T-helper 1 cell treated with Interleukin-12 subunit alpha and Interleukin-12 subunit beta and Interleukin-4 antibody, amounts not matched to agents 30 ng/mL and 1 ng/mL, for 36 hours (primary cell): ENCODE measurements around the gene FMOD. TPM values are rescaled to one million over a fixed set of nuclear protein-coding genes. Genes with fewer than 3 reads are reported as not detected.

ENCODE experiments used
- intact Hi-C: fragments of 100-400 bp; cut with micrococcal nuclease; formaldehyde crosslinking; loops from one replicate; pipeline ENCODE4 v1.15.1; 2024
- total RNA-seq: library from RNA; stranded (reverse); gene quantifications from 2 replicates; pipeline ENCODE4 v1.2.3, GENCODE V29; 2022

FMOD gene
- total RNA-seq, 1 donor from 2014 or later = 0.15 TPM

DNA sequence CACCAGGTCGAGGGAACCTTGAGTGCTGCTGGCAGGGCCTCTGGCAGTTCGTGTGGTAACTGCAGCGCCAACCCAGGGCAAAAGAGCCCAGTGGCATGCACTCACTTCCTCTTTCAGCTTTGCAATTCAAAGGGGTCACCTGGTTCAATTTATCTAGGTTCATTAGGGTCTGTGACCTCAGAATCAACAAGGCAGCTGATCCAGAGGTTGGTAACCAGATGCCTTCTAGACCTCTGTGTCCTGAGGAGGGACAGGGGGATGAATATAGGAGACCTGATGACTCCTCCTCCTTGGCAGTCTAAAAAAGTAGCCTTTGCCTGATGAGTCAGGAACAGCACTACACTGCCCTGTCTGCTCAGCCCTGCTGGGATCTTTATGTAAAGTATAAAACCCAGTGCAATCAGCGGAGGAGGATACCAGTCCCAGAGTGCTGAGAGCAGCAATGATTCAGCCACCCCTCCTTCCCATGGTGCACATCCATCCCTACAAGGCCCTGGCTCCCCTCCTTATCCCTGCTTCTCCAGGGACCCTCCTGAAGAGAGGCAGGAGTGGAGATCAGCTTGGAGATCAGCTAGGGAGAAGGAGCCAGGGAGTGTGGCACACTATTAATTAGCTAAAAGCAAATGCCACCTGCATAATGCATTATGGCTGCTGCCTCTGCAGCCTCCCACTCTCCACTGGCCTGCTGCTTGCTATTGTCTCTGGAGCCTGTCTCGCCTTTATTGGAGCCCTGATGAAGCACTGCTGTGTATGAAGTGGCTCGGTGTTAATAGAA is 11.2 kb upstream of the FMOD start:
- intact Hi-C loops = no loop called here

DNA sequence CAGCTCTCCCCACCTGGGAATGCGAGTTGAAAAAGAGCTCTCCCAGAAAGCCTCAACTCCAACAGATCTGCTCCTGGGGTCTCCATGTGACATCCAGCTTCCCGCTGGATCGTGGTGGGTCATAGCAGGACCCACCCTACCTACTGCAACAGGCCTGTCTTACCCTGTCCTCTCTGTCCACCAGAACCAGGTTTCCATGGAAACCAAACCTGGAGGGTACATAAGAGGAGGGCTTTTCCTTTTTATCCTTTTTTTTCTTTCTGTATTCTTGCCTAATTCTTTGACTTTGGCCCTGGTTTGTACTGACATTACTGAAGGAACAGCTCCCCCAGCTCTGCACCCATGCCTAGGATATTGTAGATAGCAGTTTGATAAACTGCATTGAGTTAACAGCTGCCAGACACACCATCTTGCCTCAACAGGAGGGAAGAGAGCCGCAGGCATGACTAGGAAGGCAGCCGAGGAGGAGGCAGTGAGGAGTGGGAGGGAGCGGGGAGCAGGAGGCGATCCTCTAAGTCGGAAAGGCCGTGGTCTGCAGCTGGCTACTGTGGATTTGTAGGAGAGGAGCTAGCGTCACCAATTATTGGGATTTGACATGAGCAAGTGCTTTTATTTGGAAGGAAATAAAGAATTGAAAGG is 9.7 kb upstream of the FMOD start:
- intact Hi-C loops = no loop called here

GRCh38 chr1:203359010-203359571 is 8.2 kb upstream of the FMOD start:
- intact Hi-C loops = no loop called here

DNA sequence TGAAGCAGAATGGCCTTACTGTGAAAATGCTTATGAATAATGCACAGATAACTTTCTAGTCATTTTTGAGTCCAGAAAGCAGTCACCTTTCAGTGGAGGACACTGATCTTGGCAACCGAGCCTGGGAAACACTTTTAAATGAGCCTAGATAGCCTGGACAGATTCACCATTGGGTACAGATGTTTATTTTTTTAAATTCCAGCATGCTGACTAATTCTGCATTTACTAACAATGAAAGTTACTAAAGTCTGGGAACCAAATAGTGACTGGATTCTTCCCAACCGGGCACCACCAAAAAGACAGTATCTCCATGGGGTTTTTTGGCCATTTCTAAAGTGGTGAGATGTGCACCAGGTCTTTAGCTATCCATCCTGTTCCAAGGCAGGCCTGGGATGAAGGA is 3.3 kb upstream of the FMOD start:
- intact Hi-C loops = loop anchor here (5.0 kb wide), 1 partner anchor 157 kb away; no protein-coding TSS in a partner anchor

GRCh38 chr1:203353486-203353885 is 2.6 kb upstream of the FMOD start:
- intact Hi-C loops = loop anchor here (5.0 kb wide), 1 partner anchor 156 kb away; no protein-coding TSS in a partner anchor

DNA sequence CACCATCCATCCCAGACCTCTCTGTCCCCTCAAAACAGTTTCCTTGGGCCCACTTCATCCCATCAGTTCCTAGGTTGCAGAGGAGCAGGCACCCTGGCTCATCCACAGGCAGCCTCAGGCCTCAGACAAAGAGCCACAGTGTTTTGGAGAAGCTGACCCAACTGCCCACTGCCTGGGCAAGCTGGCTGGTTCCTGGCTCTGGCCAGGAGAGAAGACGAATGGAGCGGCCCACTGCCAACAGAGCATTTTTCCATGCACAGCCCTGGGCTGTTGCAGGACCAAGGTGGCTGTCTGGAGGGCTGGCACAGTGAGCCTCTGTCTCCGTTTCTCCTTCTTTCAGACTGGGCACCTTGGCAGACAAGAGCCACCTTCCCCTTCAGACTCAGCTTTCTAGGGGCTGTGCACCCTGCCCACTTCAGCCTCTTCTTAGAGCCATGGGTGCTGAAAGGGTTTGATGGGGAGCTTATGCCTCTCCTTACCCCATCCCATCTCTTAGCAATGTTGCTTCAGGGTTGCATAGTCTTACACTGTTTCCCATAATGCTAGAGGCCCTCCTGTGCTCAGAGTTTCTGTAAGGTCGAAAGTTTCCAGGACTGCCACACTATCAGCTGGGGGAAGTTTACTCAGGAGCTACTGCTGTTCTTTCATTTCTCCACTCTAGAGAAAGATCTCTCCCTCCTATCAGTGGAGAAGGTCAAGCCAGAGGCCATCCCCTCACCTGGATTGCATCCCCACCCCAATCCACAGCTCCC is 973 bp downstream of the FMOD start:
- intact Hi-C loops = loop anchor here (5.0 kb wide), 1 partner anchor 153 kb away; no protein-coding TSS in a partner anchor

- intact Hi-C loops = no loop called here
Measured at GRCh38 chr1:203349166-203349565, 1.8 kb downstream of the FMOD start.

GRCh38 chr1:203346769-203347102 is 4.2 kb downstream of the FMOD start:
- intact Hi-C loops = no loop called here

GRCh38 chr1:203346060-203346768 is 4.7 kb downstream of the FMOD start:
- intact Hi-C loops = no loop called here

GRCh38 chr1:203343956-203344754 is 6.8 kb downstream of the FMOD start:
- intact Hi-C loops = loop anchor here (5.0 kb wide), 1 partner anchor 307 kb away; no protein-coding TSS in a partner anchor

- intact Hi-C loops = loop anchor here (5.0 kb wide), 1 partner anchor 305 kb away; no protein-coding TSS in a partner anchor
Measured at GRCh38 chr1:203342192-203342940, 8.6 kb downstream of the FMOD start.

GRCh38 chr1:203340112-203340790 is 10.7 kb downstream of the FMOD start:
- intact Hi-C loops = loop anchor here (1.0 to 5.0 kb wide), 4 partner anchors 73 to 362 kb away; no protein-coding TSS in a partner anchor

DNA sequence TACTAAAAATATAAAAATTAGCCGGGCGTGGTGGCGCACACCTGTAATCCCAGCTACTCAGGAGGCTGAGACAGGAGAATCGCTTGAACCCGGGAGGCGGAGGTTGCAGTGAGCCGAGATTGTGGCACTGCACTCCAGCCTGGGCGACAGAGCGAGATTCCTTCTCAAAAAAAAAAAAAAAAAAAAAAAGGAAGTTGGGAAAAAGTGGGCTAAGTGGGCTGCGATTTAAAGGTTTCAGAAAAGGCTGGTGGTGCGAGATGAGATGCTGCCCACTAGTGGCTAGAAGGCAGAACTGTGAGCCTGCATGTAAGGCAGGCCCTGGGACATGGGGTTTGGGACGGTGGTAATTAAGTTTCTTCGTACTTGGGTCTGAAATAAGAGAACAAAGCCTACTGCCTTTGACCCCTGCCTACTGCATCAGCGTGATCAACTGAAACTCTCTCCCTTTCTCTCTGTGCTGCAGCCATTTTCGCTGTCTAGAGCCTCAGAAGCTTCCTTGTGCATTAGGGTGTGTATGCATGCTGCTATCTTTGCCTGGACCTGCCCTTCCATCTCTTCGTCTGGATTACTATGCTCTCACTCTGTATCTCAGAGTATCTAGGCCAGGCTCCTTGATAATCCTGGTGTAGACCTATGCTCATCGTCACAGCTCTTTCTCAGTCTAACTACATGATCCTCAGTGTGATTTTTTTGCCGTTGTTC is 12.4 kb downstream of the FMOD start:
- intact Hi-C loops = loop anchor here (1.0 kb wide), 4 partner anchors 10 to 65 kb away; no protein-coding TSS in a partner anchor

- intact Hi-C loops = no loop called here
Measured at GRCh38 chr1:203336097-203336496, 14.8 kb downstream of the FMOD start.

- intact Hi-C loops = no loop called here
Measured at GRCh38 chr1:203335503-203335902, 15.4 kb downstream of the FMOD start.

DNA sequence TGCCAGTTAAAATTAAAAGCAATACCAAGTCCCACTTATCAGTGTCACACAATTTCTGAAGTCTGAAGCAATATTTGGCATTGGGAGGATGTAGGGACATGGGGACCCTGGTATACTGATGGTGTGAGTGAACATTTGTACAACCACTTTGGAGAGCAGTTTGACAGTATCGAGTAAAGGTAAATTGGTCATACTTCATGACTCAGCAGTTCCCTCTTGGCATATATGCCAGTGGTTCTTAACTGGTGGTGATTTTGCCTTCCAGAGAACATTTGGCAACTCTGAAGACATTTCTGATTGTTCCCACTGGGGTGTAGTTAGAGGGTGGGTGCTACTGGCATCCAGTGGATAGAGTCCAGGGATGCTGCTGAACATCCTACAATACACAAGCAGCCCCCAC is 19.7 kb downstream of the FMOD start:
- intact Hi-C loops = no loop called here

- intact Hi-C loops = loop anchor here (1.0 to 10.0 kb wide), 11 partner anchors 10 to 1164 kb away; partner anchors contain the start of genes ADIPOR1, ATP2B4, PPFIA4 and PPP1R15B
Measured at GRCh38 chr1:203328714-203329122, 22.2 kb downstream of the FMOD start.
